Measurements from ENCODE around the gene GPR107.

- TF ChIP-seq CTCF (IDR thresholded peaks at IDR 0.05) (no peak), POLR2A (IDR thresholded peaks at IDR 0.05) (no peak)
These were observed 30.4 kb upstream of the GPR107 start for GRCh38 chr9:130023144-130023787.

Measured in stomach (tissue), 4 donors.